Measurements from ENCODE around the gene HTR3A. TPM values are rescaled to one million over a fixed set of nuclear protein-coding genes. Genes with fewer than 3 reads are reported as not detected.
A peak's percentile ranks its signal among the peaks of the same experiment; 100 is the strongest.

HTR3A gene
- total and polyA plus RNA-seq, 2 of the 13 experiments (the other 11 are each of a cell fraction or from before 2014, with no cell fraction given): not detected

- TF ChIP-seq MXD3 (CRISPR knock-in tag; IDR thresholded peaks at IDR 0.05): peak; percentile 44; the same call in 1 of the 2 replicates
- TF ChIP-seq ZNF124 (CRISPR knock-in tag; IDR thresholded peaks at IDR 0.05): peak; percentile 54; the same call in 1 of the 2 replicates
- TF ChIP-seq ZNF768 (CRISPR knock-in tag; IDR thresholded peaks at IDR 0.05): peak; percentile 56; the same call in 1 of the 2 replicates
- TF ChIP-seq KLF16 (CRISPR knock-in tag; IDR thresholded peaks at IDR 0.05): 0 out of 4 replicates have a peak, but pooled peaks of 1 of the 2 experiments have one; percentile 15
- TF ChIP-seq, protein P1, sequence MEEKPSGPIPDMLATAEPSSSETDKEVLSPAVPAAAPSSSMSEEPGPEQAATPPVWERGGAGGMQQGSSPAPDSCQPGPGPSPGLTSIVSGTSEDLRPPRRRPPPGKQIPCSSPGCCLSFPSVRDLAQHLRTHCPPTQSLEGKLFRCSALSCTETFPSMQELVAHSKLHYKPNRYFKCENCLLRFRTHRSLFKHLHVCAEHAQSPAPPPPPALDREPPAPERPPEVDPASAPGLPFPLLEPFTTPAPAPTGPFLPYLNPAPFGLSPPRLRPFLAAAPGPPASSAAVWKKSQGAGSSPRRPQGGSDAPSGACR (CRISPR knock-in tag; IDR thresholded peaks at IDR 0.05): 0 out of 2 replicates have a peak, but pooled peaks have one; percentile 41
- no peak; the same call in 1 of the 2 replicates for TF ChIP-seq FOSL2 (CRISPR knock-in tag; IDR thresholded peaks at IDR 0.05)
- TF ChIP-seq, protein P2, sequence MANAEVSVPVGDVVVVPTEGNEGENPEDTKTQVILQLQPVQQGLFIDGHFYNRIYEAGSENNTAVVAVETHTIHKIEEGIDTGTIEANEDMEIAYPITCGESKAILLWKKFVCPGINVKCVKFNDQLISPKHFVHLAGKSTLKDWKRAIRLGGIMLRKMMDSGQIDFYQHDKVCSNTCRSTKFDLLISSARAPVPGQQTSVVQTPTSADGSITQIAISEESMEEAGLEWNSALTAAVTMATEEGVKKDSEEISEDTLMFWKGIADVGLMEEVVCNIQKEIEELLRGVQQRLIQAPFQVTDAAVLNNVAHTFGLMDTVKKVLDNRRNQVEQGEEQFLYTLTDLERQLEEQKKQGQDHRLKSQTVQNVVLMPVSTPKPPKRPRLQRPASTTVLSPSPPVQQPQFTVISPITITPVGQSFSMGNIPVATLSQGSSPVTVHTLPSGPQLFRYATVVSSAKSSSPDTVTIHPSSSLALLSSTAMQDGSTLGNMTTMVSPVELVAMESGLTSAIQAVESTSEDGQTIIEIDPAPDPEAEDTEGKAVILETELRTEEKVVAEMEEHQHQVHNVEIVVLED (CRISPR knock-in tag; IDR thresholded peaks at IDR 0.05; ENCODE audit: borderline replicate concordance): peak; percentile 15; the same call in 1 of the 2 replicates
- TF ChIP-seq STAG1 (CRISPR knock-in tag; IDR thresholded peaks at IDR 0.05): peak; percentile 95
- TF ChIP-seq ZNF253 (CRISPR knock-in tag; IDR thresholded peaks at IDR 0.05; ENCODE audit: borderline replicate concordance): no peak
- peak; percentile 18; the same call in 1 of the 2 replicates for TF ChIP-seq FOXP4 (CRISPR knock-in tag; IDR thresholded peaks at IDR 0.05)
- 0 out of 2 replicates have a peak, but pooled peaks have one; percentile 32 for TF ChIP-seq ZNF263 (CRISPR knock-in tag; IDR thresholded peaks at IDR 0.05)
- TF ChIP-seq GABPB1 (CRISPR knock-in tag; IDR thresholded peaks at IDR 0.05): peak; percentile 62; the same call in 1 of the 2 replicates
- TF ChIP-seq ZNF121 (CRISPR knock-in tag; IDR thresholded peaks at IDR 0.05): 0 out of 2 replicates have a peak, but pooled peaks have one; percentile 13
- no peak for TF ChIP-seq ZNF710 (CRISPR knock-in tag; IDR thresholded peaks at IDR 0.05; ENCODE audit: borderline replicate concordance)
- TF ChIP-seq ZSCAN9 (CRISPR knock-in tag; IDR thresholded peaks at IDR 0.05; ENCODE audit: borderline replicate concordance): peak; percentile 35; the same call in 1 of the 2 replicates
- TF ChIP-seq ZNF317 (CRISPR knock-in tag; IDR thresholded peaks at IDR 0.05): 0 out of 2 replicates have a peak, but pooled peaks have one; percentile 23
- TF ChIP-seq BORCS8-MEF2B (CRISPR knock-in tag; IDR thresholded peaks at IDR 0.05): no peak
- TF ChIP-seq, protein P3, sequence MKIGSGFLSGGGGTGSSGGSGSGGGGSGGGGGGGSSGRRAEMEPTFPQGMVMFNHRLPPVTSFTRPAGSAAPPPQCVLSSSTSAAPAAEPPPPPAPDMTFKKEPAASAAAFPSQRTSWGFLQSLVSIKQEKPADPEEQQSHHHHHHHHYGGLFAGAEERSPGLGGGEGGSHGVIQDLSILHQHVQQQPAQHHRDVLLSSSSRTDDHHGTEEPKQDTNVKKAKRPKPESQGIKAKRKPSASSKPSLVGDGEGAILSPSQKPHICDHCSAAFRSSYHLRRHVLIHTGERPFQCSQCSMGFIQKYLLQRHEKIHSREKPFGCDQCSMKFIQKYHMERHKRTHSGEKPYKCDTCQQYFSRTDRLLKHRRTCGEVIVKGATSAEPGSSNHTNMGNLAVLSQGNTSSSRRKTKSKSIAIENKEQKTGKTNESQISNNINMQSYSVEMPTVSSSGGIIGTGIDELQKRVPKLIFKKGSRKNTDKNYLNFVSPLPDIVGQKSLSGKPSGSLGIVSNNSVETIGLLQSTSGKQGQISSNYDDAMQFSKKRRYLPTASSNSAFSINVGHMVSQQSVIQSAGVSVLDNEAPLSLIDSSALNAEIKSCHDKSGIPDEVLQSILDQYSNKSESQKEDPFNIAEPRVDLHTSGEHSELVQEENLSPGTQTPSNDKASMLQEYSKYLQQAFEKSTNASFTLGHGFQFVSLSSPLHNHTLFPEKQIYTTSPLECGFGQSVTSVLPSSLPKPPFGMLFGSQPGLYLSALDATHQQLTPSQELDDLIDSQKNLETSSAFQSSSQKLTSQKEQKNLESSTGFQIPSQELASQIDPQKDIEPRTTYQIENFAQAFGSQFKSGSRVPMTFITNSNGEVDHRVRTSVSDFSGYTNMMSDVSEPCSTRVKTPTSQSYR (CRISPR knock-in tag; IDR thresholded peaks at IDR 0.05; ENCODE audit: borderline replicate concordance): no peak
These were observed 61.4 kb downstream of the HTR3A start (continued) for GRCh38 chr11:114036147-114036811.

Data from HepG2 (cell line).